Heart right ventricle (tissue), 16 donors: Measurements from ENCODE around the gene TSGA10. TPM values are rescaled to one million over a fixed set of nuclear protein-coding genes. Genes with fewer than 3 reads are reported as not detected.

Source experiments
- ATAC-seq, 8 donors: fragments of 200-7000 bp; cut with Tn5 transposase; one replicate each; pipeline ENCODE4 v1.9.1; 2020; ENCODE audit warnings: mild to moderate bottlenecking in 8 of 8, moderate library complexity in 8 of 8, moderate number of reproducible peaks in 1 of 8
- DNase-seq, 2 donors: peaks; one replicate each; pipeline ENCODE4 v3.0.0-alpha.2; 2020
- H3K27ac ChIP-seq, 10 donors: fragments of 200-600 bp; sonication (generic) in 2 of 10; one replicate each; pipeline versions ENCODE4 v1.5.0 to v1.8.0; 2020 to 2022; ENCODE audit warnings: mild to moderate bottlenecking in 3 of 10
- H3K27me3 ChIP-seq, 7 donors: fragments of 200-600 bp; one replicate each; pipeline ENCODE4 v1.8.0; 2021 to 2022; ENCODE audit warnings: mild to moderate bottlenecking in 2 of 7
- H3K36me3 ChIP-seq, 9 donors: fragments of 200-600 bp; sonication (generic) in 1 of 9; one replicate each; pipeline versions ENCODE4 v1.5.0 to v1.8.0; 2020 to 2022; ENCODE audit warnings: mild to moderate bottlenecking in 2 of 9
- H3K4me1 ChIP-seq, 9 donors: fragments of 200-600 bp; sonication (generic) in 1 of 9; one replicate each; pipeline versions ENCODE4 v1.5.0 to v1.8.0; 2020 to 2022; ENCODE audit warnings: mild to moderate bottlenecking in 4 of 9
- H3K4me3 ChIP-seq, 10 donors: fragments of 200-600 bp; sonication (generic) in 2 of 10; one replicate each; pipeline versions ENCODE4 v1.5.0 to v1.8.0; 2020 to 2022; ENCODE audit warnings: mild to moderate bottlenecking in 7 of 10, moderate library complexity in 2 of 10
- H3K9me3 ChIP-seq, 11 donors: fragments of 200-600 bp in 10 of 11; sonication (generic) in 2 of 11; one replicate each; pipeline versions ENCODE4 v1.5.0 to v1.8.0; 2013 to 2022; ENCODE audit warnings: mild to moderate bottlenecking in 2 of 11, control low read depth in 1 of 11, moderate library complexity in 1 of 11
- WGBS, 2 donors: extraction: QIAGEN DNeasy Blood & Tissue Kit; methylation state at CpG; one replicate each; pipeline ENCODE4 v1.1.7; 2013; ENCODE audit warnings: inconsistent platforms in 1 of 2; 5-methylcytosine and 5-hydroxymethylcytosine counted together
- intact Hi-C, 10 donors: fragments of 100-400 bp; cut with DNase I; formaldehyde crosslinking; loops; one replicate each; pipeline versions ENCODE4 v1.11.1 to v1.14.2; 2022
- polyA plus RNA-seq, 2 donors: library from polyadenylated mRNA; stranded (reverse); fragments of 200-250 nt; gene quantifications; one replicate each; pipeline ENCODE4 v1.2.3, GENCODE V29; 2013
- total RNA-seq, 10 donors: library from RNA; stranded (reverse); fragmentation: NEBNext Ultra II Directional in 3 of 10; extraction: Animal tissue kit (Norgen Biotek cat#: 25700) in 3 of 10; gene quantifications; one replicate each; pipeline versions ENCODE4 v1.2.1 to v1.2.4, GENCODE V29; 2021 to 2023
- TF ChIP-seq, protein P1 (sequence below), 9 donors: fragments of 200-600 bp; sonication (generic) in 2 of 9; IDR thresholded peaks; one replicate each; pipeline versions ENCODE4 v1.5.0 to v1.8.0; 2021 to 2022; ENCODE audit warnings: antibody characterized with exemption in 9 of 9, mild to moderate bottlenecking in 5 of 9, moderate library complexity in 1 of 9
- donor health status: Arrhythmogenic right ventricular cardiomyopathy.
- donor health status: ischemic (EF 13 %, LVEDD 7.1; RV severe dilation, severe dysfunction).
- donor health status: healthy with polysubstance abuse.
- donor health status: DM: no; HTN: yes; CAD: no.
- donor health status: DM: no; HTN: no; CAD: no.
- donor health status: ischemic (EF 25% LVEDD 6.9; RV normal size, moderate dysfunction).
- donor health status: ischemic (EF 25% LVEDD 5.7; RV mildly dilated, moderate dysfunction).
- donor health status: healthy.
- donor health status: DM: yes; HTN: yes; CAD: no.
- donor health status: Ischemic cardiomyopathy.
- donor health status: ischemic (EF 35%, LVEDD 5.7; RV mildly dilated, moderate dysfunction).
- donor health status: nonischemic (EF 11% LVEDD 7.7; RV severe dilation, severe dysfunction).
- donor health status: DM: yes; HTN: yes; CAD: no.
- donor health status: PGD.
- donor health status: ischemic (EF 29% LVEDD 5.4; RV normal size, mild dysfunction).
- donor health status: nonischemic (EF 23%, LVEDD 6.1; RV moderate dilation, normal function).

The TSGA10 gene
- total and polyA plus RNA-seq, 12 donors, result 0.52 to 4.1 (median 2.6) TPM

DNA sequence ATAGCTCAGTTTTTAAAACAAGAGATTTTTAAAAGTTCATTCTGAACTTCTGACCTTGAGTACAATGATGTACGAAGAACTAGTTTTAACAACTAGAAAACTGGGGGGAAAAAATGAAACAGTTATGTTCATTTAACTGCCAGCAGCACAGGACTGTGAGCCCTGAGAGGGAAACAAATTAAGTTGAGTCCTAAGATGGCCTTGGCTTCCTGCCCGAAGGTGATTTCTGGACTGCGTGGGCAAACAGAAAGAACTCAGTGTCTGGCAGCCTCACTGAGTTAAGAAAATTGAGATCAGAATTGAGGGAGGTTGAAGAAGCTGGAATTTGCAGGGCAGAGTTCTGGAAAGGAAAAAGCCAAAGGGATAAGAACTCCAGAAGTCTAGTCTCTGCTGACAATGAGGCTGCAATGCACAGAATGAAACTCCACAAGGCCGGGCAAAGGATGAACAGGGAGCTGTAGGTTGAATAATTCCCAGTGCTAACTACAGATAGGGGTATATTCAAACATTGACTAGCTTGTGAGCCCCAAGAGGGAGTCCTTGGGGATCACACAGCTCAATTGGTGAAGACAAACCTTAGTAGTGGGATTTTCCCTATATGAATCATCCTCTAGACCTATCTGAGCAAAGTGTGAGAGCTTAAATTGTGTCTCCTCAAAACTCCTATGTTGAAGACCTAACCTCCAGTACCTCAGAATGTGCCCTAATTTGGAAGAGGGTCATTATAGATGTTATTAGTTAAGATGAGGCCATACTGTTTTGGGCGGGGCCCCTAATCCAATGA is 205.6 kb downstream of the TSGA10 start:
- Histone ChIP-seq H3K27me3 (peaks cover 0 to 65% (median 39%) of the 10 kb centered on the region in 7 donors), H3K36me3 (no peaks in the 10 kb centered on the region), H3K4me3 (no peak overlapping the region), H3K4me1 (no peaks in the 10 kb centered on the region), H3K9me3 (no peaks in the 10 kb centered on the region), H3K27ac (no peak overlapping the region)
- intact Hi-C loops, result no loop called here
- ATAC-seq, result no peak
- no peak for DNase-seq
- TF ChIP-seq, protein P1, sequence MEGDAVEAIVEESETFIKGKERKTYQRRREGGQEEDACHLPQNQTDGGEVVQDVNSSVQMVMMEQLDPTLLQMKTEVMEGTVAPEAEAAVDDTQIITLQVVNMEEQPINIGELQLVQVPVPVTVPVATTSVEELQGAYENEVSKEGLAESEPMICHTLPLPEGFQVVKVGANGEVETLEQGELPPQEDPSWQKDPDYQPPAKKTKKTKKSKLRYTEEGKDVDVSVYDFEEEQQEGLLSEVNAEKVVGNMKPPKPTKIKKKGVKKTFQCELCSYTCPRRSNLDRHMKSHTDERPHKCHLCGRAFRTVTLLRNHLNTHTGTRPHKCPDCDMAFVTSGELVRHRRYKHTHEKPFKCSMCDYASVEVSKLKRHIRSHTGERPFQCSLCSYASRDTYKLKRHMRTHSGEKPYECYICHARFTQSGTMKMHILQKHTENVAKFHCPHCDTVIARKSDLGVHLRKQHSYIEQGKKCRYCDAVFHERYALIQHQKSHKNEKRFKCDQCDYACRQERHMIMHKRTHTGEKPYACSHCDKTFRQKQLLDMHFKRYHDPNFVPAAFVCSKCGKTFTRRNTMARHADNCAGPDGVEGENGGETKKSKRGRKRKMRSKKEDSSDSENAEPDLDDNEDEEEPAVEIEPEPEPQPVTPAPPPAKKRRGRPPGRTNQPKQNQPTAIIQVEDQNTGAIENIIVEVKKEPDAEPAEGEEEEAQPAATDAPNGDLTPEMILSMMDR (IDR thresholded peaks at IDR 0.05), result no peak
- 72 to 78% methylated on average over 5 of the region's 5 CpGs for WGBS, 2 donors

DNA sequence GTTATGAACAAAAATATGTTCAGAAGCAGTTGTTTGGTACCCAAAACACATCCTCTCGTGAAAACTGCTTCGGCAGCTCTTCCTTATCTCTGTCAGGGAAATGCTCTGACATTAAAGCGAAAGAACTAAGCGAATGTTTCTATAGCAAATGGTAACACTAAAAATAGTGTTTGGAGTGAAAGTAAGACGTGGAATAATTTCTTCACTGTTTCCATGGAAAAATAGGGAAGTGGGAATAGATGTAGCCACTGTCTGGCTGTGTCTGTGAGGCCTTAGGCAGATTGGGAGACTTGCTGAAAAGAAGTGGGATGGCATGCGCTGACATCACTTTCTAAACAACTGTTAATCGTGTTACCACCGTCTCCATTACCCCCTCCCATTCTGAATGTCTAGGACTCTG is 207.2 kb downstream of the TSGA10 start:
- Histone ChIP-seq H3K4me3 (no peak overlapping the region), H3K36me3 (no peaks in the 10 kb centered on the region), H3K4me1 (no peaks in the 10 kb centered on the region), H3K27me3 (peaks cover 0 to 60% (median 33%) of the 10 kb centered on the region in 7 donors), H3K27ac (no peak overlapping the region), H3K9me3 (no peaks in the 10 kb centered on the region)
- no peak for DNase-seq
- WGBS, 2 donors, result 44 to 50% methylated on average over 8 of the region's 8 CpGs
- TF ChIP-seq, protein P1 (IDR thresholded peaks at IDR 0.05), result no peak
- no peak for ATAC-seq
- intact Hi-C loops, result no loop called here

Other genes starting within 250 kb of the TSGA10 start
- 1 to 10 TPM; 1.2 to 4.6 (median 2.7) TPM for gene CRACDL, start 218.7 kb downstream of the TSGA10 start, total RNA-seq
- gene CRACDL, start 218.7 kb downstream of the TSGA10 start, polyA plus RNA-seq, result 1 to 10 TPM; 3.1 to 7.9 TPM
- gene C2orf15, start 13.2 kb downstream of the TSGA10 start, total RNA-seq, result under 1 TPM in 3 of 10 donors, not detected in 7; 0.23 to 0.30 (median 0.28) TPM
- gene C2orf15, start 13.2 kb downstream of the TSGA10 start, polyA plus RNA-seq, result under 1 TPM in 1 of 2 donors, not detected in 1; 0.03 TPM
- 10 to 100 TPM in 1 of 10 donors, 1 to 10 TPM in 9; 6.2 to 10.1 (median 7.6) TPM for gene LIPT1, start within 50 bp of the TSGA10 start, total RNA-seq
- gene LIPT1, start within 50 bp of the TSGA10 start, polyA plus RNA-seq, result 10 to 100 TPM in 1 of 2 donors, 1 to 10 TPM in 1; 4.2 to 18.5 TPM
- gene MITD1, start 26.1 kb upstream of the TSGA10 start, total RNA-seq, result 10 to 100 TPM in 9 of 10 donors, 1 to 10 TPM in 1; 9.3 to 14.2 (median 11.8) TPM
- 10 to 100 TPM; 24.6 to 45.9 TPM for gene MITD1, start 26.1 kb upstream of the TSGA10 start, polyA plus RNA-seq
- gene MRPL30, start 26.2 kb upstream of the TSGA10 start, total RNA-seq, result 10 to 100 TPM; 31.9 to 43.2 (median 36.1) TPM
- 10 to 100 TPM; 19.0 to 19.4 TPM for gene MRPL30, start 26.2 kb upstream of the TSGA10 start, polyA plus RNA-seq
- not detected for gene LYG2, start 100.7 kb upstream of the TSGA10 start, total RNA-seq
- not detected for gene LYG2, start 100.7 kb upstream of the TSGA10 start, polyA plus RNA-seq
- gene LYG1, start 146.3 kb upstream of the TSGA10 start, total RNA-seq, result under 1 TPM in 4 of 10 donors, not detected in 6; 0.29 to 0.72 (median 0.41) TPM
- gene LYG1, start 146.3 kb upstream of the TSGA10 start, polyA plus RNA-seq, result 1 to 10 TPM; 1.3 to 4.6 TPM
- 10 to 100 TPM; 19.7 to 26.7 (median 21.6) TPM for gene TXNDC9, start 181.4 kb upstream of the TSGA10 start, total RNA-seq
- gene TXNDC9, start 181.4 kb upstream of the TSGA10 start, polyA plus RNA-seq, result 10 to 100 TPM; 13.0 to 23.7 TPM
- gene EIF5B, start 182.4 kb upstream of the TSGA10 start, total RNA-seq, result 100 to 1,000 TPM in 3 of 10 donors, 10 to 100 TPM in 7; 64.5 to 123 (median 91.8) TPM
- 100 to 1,000 TPM in 1 of 2 donors, 10 to 100 TPM in 1; 75.1 to 176 TPM for gene EIF5B, start 182.4 kb upstream of the TSGA10 start, polyA plus RNA-seq